Measurements from ENCODE around the gene TMEM43. TPM values are rescaled to one million over a fixed set of nuclear protein-coding genes. Genes with fewer than 3 reads are reported as not detected.
A peak's percentile ranks its signal among the peaks of the same experiment; 100 is the strongest.

Gene TMEM43
- total RNA-seq, 1 experiment from 2014 or later = 36.7 TPM

- Histone ChIP-seq H4K20me1 (ENCODE audit: control insufficient read depth, insufficient read depth, insufficient read length) (no peaks in the 10 kb centered on the region), H4K91ac (ENCODE audit: insufficient read length, low read depth, low read length) (no peak overlapping the region), H3K56ac (ENCODE audit: insufficient read length, low read depth, low read length) (no peak overlapping the region), H2BK15ac (ENCODE audit: low read depth, low read length) (no peak overlapping the region), H2AK5ac (ENCODE audit: insufficient read length, low read length) (no peak overlapping the region), H3K4me1 (ENCODE audit: insufficient read depth, low read length) (no peaks in the 10 kb centered on the region), H3K79me2 (ENCODE audit: insufficient read depth, low read length) (peaks cover 3% of the 10 kb centered on the region; the same call in 1 of the 2 replicates), H4K8ac (replicated peaks; ENCODE audit: insufficient read length, low read depth, low read length) (no peak overlapping the region), H3K27me3 (ENCODE audit: insufficient read depth, low read length) (no peaks in the 10 kb centered on the region), H3K27ac (ENCODE audit: insufficient read length, low read depth, low read length) (no peak overlapping the region), H3K4me2 (ENCODE audit: insufficient read depth, insufficient read length, low read length) (no peak overlapping the region), H3T11ph (ENCODE audit: low read length) (no peak overlapping the region), H3K79me1 (ENCODE audit: insufficient read depth, low read depth, low read length, poor library complexity, severe bottlenecking) (peaks cover 9% of the 10 kb centered on the region), H2BK120ac (ENCODE audit: low read depth, low read length, poor library complexity, severe bottlenecking) (no peak overlapping the region), H3K9me3 (ENCODE audit: control insufficient read depth, low read depth, low read length) (no peaks in the 10 kb centered on the region), H3K14ac (ENCODE audit: insufficient read depth, low read length) (no peak overlapping the region), H3K9ac (ENCODE audit: extremely low read depth, insufficient read length, low read length) (no peak overlapping the region), H2BK20ac (ENCODE audit: low read depth, low read length, poor library complexity, severe bottlenecking) (no peak overlapping the region), H3K23me2 (ENCODE audit: insufficient read length, low read depth, low read length, poor library complexity, severe bottlenecking) (peaks cover 14% of the 10 kb centered on the region), H4K5ac (ENCODE audit: insufficient read length, low read depth, low read length) (no peak overlapping the region), H3K4ac (ENCODE audit: low read depth, low read length) (no peak overlapping the region), H2BK5ac (ENCODE audit: insufficient read length, low read length) (no peak overlapping the region), H3K23ac (ENCODE audit: insufficient read length, low read depth, low read length) (no peak overlapping the region), H3K18ac (ENCODE audit: insufficient read length, low read depth, low read length) (no peak overlapping the region), H2BK12ac (ENCODE audit: insufficient read length, low read depth, low read length) (no peak overlapping the region), H2AFZ (ENCODE audit: low read length) (no peak overlapping the region)
- peak overlapping the region; percentile 30 to 43; a peak in 4 of 5 replicates for H3K4me3 Mint-ChIP-seq
- peaks cover 42 to 49% of the 10 kb centered on the region in 2 experiments for H3K4me1 Mint-ChIP-seq
- peak overlapping the region in 2 of 3 experiments; percentile 61 to 78; a peak in 3 of 7 replicates for H3K27ac Mint-ChIP-seq
- H3K36me3 Mint-ChIP-seq (ENCODE audit: insufficient read depth in 1 of 3, low read depth in 3 of 3) = peaks cover 23 to 26% (median 25%) of the 10 kb centered on the region in 3 experiments
- peaks cover 0 to 8% of the 10 kb centered on the region in 2 experiments; a peak in 4 of 5 replicates for H3K9me3 Mint-ChIP-seq
- H3K27me3 Mint-ChIP-seq (ENCODE audit: low read depth) = peaks cover 3% of the 10 kb centered on the region; the same call in 1 of the 2 replicates
- DNase-seq = peak; percentile 77
- no CpG with 5 or more reads among the region's 5 CpGs for WGBS (ENCODE audit: extremely low coverage, insufficient read length, low lambda C conversion rate)
- peak; percentile 20; the same call in 1 of the 3 replicates for TF ChIP-seq CTCF (conservative IDR thresholded peaks at IDR 0.05)
Observed at GRCh38 chr3:14121859-14122258, 3.0 kb upstream of the TMEM43 start.
